OCI-LY3 (cell line): ENCODE measurements around the gene CPNE6.

Source experiments
- H2AFZ ChIP-seq: fragments of 200-600, 300-600 bp; shearing (Covaris generic); 2 replicates; pipeline ENCODE4 v1.6.0; 2014; ENCODE audit warnings: antibody characterized with exemption, low read depth, low read length
- H3K27ac ChIP-seq: fragments of 200-600, 300-600 bp; sonication (generic); 2 replicates; pipeline ENCODE4 v1.5.1; 2014; ENCODE audit warnings: mild to moderate bottlenecking, low read length, moderate library complexity, mixed read lengths
- H3K27me3 ChIP-seq: fragments of 200-600, 300-600 bp; sonication (generic); 2 replicates; pipeline ENCODE4 v1.6.1; 2014; ENCODE audit warnings: low read depth, low read length, mixed read lengths
- H3K36me3 ChIP-seq: fragments of 200-600, 300-600 bp; sonication (generic); replicated peaks from 2 replicates; pipeline ENCODE3; 2014; ENCODE audit warnings: low read depth, low read length, mixed read lengths
- H3K4me1 ChIP-seq: fragments of 300-600, 200-600 bp; sonication (generic); 2 replicates; pipeline ENCODE4 v1.6.1; 2014; ENCODE audit warnings: low read length, mixed read lengths
- H3K4me2 ChIP-seq: fragments of 200-600, 300-600 bp; sonication (generic); 2 replicates; pipeline ENCODE4 v1.6.1; 2014; ENCODE audit warnings: low read length, mixed read lengths
- H3K4me3 ChIP-seq: fragments of 300-600, 200-600 bp; sonication (generic); 2 replicates; pipeline ENCODE4 v1.5.1; 2014; ENCODE audit warnings: antibody characterized with exemption, mild to moderate bottlenecking, low read length, moderate library complexity
- H3K79me2 ChIP-seq: fragments of 300-600, 200-600 bp; shearing (Covaris generic); 2 replicates; pipeline ENCODE4 v1.6.1; 2014; ENCODE audit warnings: mild to moderate bottlenecking, low read length, mixed read lengths
- H3K9ac ChIP-seq: fragments of 300-600, 200-600 bp; shearing (Covaris generic); 2 replicates; pipeline ENCODE4 v1.6.0; 2014; ENCODE audit warnings: mild to moderate bottlenecking, low read length, moderate library complexity
- H3K9me3 ChIP-seq: fragments of 200-600, 300-600 bp; shearing (Covaris generic); 2 replicates; pipeline ENCODE4 v1.6.1; 2014; ENCODE audit warnings: low read length, mixed read lengths; ENCODE audit not compliant: insufficient read depth
- H4K20me1 ChIP-seq: fragments of 200-600, 300-600 bp; sonication (generic); 2 replicates; pipeline ENCODE4 v1.6.1; 2016; ENCODE audit warnings: low read length, mixed read lengths; ENCODE audit not compliant: insufficient read depth
- EZH2phosphoT487 ChIP-seq: fragments of 200-600 bp; shearing (Covaris generic); IDR thresholded peaks from 2 replicates; pipeline ENCODE4 v1.6.1; 2018; ENCODE audit warnings: antibody characterized with exemption, mixed run types, low read depth
- TF ChIP-seq, protein P1 (sequence below): fragments of 200-600, 300-600 bp; sonication (generic); IDR thresholded peaks from 2 replicates; pipeline ENCODE4 v1.5.1; 2014; ENCODE audit warnings: antibody characterized with exemption, low read length, low read depth

CPNE6 gene

DNA sequence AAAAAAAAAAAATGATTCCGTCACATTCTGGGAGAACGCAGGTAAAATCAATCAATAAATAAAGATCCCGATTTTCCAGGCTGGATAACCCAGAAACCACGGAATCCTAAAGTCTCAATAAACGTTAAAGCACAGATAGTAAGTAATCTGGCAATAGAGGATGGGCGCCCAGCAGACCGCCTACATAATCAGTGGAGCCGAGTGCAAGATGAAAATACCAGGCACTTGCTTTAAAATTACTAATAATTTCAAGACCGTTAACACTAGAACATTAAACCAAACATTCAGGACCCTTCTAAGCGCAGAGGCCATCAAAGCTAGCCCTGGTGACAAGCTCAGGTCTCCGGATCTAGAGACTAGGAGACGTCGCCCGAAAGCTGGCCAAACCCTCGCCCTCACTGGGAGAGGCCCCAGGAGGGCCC is 42.0 kb downstream of the CPNE6 start:
- H3K27ac ChIP-seq: peak overlapping the region; percentile 95
- no peaks in the 10 kb centered on the region for H3K27me3 ChIP-seq
- peak overlapping the region; percentile 89 for H3K4me2 ChIP-seq
- H3K9me3 ChIP-seq: no peaks in the 10 kb centered on the region
- H3K4me1 ChIP-seq: peaks cover 15% of the 10 kb centered on the region
- peak overlapping the region; percentile 96 for H3K9ac ChIP-seq
- H3K4me3 ChIP-seq: peak overlapping the region; percentile 91
- TF ChIP-seq, protein P1, sequence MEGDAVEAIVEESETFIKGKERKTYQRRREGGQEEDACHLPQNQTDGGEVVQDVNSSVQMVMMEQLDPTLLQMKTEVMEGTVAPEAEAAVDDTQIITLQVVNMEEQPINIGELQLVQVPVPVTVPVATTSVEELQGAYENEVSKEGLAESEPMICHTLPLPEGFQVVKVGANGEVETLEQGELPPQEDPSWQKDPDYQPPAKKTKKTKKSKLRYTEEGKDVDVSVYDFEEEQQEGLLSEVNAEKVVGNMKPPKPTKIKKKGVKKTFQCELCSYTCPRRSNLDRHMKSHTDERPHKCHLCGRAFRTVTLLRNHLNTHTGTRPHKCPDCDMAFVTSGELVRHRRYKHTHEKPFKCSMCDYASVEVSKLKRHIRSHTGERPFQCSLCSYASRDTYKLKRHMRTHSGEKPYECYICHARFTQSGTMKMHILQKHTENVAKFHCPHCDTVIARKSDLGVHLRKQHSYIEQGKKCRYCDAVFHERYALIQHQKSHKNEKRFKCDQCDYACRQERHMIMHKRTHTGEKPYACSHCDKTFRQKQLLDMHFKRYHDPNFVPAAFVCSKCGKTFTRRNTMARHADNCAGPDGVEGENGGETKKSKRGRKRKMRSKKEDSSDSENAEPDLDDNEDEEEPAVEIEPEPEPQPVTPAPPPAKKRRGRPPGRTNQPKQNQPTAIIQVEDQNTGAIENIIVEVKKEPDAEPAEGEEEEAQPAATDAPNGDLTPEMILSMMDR: no peak
- TF ChIP-seq EZH2phosphoT487: no peak
- peaks cover 12% of the 10 kb centered on the region; the same call in 1 of the 2 replicates for H3K79me2 ChIP-seq
- peaks cover 12% of the 10 kb centered on the region for H3K36me3 ChIP-seq
- no peaks in the 10 kb centered on the region for H4K20me1 ChIP-seq
- peak overlapping the region; percentile 76; the same call in 1 of the 2 replicates for H2AFZ ChIP-seq

DNA sequence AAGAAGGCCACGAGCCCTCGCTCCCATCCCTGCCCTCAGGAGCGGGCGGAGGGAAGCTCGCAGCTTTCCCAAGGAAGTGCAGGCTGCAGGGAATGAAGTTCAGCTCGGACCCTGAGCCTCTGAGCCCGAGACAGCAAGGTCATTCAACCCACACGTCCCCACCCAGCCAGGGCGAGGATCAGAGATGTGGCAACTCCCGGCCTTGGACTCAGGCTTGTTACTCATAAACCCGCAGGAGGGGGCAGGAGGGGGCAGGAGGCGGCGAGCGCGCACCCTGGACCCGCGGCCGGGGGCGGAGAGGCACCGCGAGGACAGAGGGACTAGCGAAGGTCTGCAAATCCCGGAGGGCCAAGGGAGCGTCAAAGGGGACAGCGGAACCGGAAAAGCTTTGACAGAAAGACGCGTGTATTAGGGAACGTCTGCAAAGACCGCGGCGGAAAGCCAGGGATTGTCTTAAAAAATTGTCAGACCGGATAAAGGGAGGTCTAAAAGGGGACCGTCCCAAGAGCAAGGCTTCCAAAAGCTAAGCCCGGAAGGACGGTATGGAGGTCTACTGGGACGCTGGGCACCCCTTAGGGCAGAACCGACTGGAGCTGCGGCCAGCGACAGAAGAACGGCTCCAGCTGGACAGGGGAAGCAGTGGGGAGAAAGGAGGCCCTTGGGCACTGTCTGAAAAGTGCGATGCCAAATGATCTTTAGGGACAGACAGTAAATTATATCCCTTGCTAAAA is 42.6 kb downstream of the CPNE6 start:
- Histone ChIP-seq H3K36me3 (peaks cover 17% of the 10 kb centered on the region), H3K79me2 (peaks cover 12% of the 10 kb centered on the region; the same call in 1 of the 2 replicates), H3K4me2 (peak overlapping the region; percentile 89), H3K27ac (peak overlapping the region; percentile 95), H2AFZ (peak overlapping the region; percentile 76), H3K9ac (peak overlapping the region; percentile 96), H4K20me1 (no peaks in the 10 kb centered on the region), H3K9me3 (no peaks in the 10 kb centered on the region), H3K27me3 (no peaks in the 10 kb centered on the region), H3K4me3 (peak overlapping the region; percentile 91), H3K4me1 (peaks cover 10% of the 10 kb centered on the region)
- TF ChIP-seq, protein P1: no peak
- TF ChIP-seq EZH2phosphoT487: no peak

DNA sequence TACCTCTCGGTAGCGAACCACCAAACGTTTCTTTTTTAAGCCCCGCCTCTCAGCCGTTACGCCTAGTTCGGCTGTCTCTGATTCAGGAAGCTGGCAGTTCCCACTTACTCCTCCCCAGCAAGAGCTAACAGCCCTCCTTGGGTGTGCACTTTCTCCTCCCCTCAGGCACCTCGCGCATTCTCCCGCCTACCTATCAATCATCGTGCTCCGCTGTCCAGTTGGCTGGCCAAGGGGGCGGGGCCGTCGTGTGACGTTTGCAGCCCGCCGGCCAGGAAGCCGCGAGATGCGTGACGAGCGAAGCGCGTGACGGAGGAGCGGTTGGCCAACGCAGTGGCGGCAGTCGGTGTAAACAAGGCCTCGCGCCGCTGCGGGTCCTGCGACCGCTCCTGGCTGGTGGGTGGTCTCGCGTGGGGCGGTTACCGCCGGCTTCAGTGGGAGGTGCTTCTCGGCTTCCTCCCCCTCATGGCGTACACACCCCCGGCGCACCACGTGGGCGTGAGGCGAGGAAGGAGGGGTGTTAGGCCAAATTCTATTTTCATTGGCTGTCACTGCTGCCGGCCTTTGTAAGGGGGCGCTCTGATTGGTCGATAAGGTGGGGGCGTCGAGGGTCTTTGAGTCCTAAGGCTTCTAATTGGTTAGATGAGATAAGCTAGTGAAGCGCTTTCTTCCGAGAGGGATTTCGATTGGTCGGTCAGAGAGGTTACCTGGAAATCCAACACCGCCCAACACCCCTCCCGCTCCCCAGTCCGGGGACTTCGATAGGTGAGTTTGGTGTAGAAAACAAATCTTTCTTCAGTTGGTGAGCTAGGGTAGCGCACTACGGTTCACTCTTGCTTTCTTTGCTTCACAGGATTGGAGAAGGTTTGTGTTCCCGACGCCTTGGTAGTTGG is 43.4 kb downstream of the CPNE6 start, which contains the start of the genes DCAF11 and NRL:
TSS of gene DCAF11 (plus strand) at position 246 of the 890 bp plus-strand sequence. CDS start 818 bp downstream, outside the sequence.
TSS of gene NRL (minus strand) at position 418 of the 890 bp plus-strand sequence. CDS start 32,101 bp downstream, outside the sequence.
- TF ChIP-seq, protein P1: no peak
- no peak for TF ChIP-seq EZH2phosphoT487
- no peaks in the 10 kb centered on the region for H3K27me3 ChIP-seq
- peaks cover 12% of the 10 kb centered on the region; the same call in 1 of the 2 replicates for H3K79me2 ChIP-seq
- H3K36me3 ChIP-seq: peaks cover 22% of the 10 kb centered on the region
- peak within 1 kb of the TSS; percentile 91 for H3K4me3 ChIP-seq
- no peaks in the 10 kb centered on the region for H4K20me1 ChIP-seq
- H2AFZ ChIP-seq: peak within 1 kb of the TSS; percentile 76
- peak within 1 kb of the TSS; percentile 91 for H3K4me2 ChIP-seq
- no peaks in the 10 kb centered on the region for H3K9me3 ChIP-seq
- peak within 1 kb of the TSS; percentile 96 for H3K9ac ChIP-seq
- peak within 1 kb of the TSS; percentile 95 for H3K27ac ChIP-seq
- H3K4me1 ChIP-seq: peaks cover 8% of the 10 kb centered on the region
